Muscle layer of colon (tissue), 2 donors: Measurements from ENCODE around the gene BLOC1S3.

Experiments used
- H3K27ac ChIP-seq: one replicate; pipeline ENCODE4 v1.7.0; 2013; ENCODE audit warnings: low read depth, mild to moderate bottlenecking, low read length, moderate library complexity
- H3K27me3 ChIP-seq, 2 donors: one replicate each; pipeline ENCODE4 v1.7.0; 2013; ENCODE audit warnings: low read length in 2 of 2, mild to moderate bottlenecking in 2 of 2; ENCODE audit not compliant: insufficient read depth in 2 of 2, control insufficient read depth in 1 of 2
- H3K36me3 ChIP-seq: one replicate; pipeline ENCODE4 v1.7.0; 2013; ENCODE audit warnings: mild to moderate bottlenecking, low read length; ENCODE audit not compliant: insufficient read depth
- H3K4me1 ChIP-seq: one replicate; pipeline ENCODE4 v1.7.0; 2013; ENCODE audit warnings: mild to moderate bottlenecking, low read length; ENCODE audit not compliant: insufficient read depth
- H3K4me3 ChIP-seq, 2 donors: one replicate each; pipeline ENCODE4 v1.7.0; 2013; ENCODE audit warnings: low read length in 2 of 2, low read depth in 1 of 2, mild to moderate bottlenecking in 1 of 2, moderate library complexity in 1 of 2
- H3K9ac ChIP-seq: one replicate; pipeline ENCODE4 v1.7.0; 2013; ENCODE audit warnings: low read length
- H3K9me3 ChIP-seq: one replicate; pipeline ENCODE4 v1.7.0; 2013; ENCODE audit warnings: mild to moderate bottlenecking, low read length
- donor health status: abdominal sarcoma.
- donor health status: Adenocarcinoma of cecum.

Gene BLOC1S3

DNA sequence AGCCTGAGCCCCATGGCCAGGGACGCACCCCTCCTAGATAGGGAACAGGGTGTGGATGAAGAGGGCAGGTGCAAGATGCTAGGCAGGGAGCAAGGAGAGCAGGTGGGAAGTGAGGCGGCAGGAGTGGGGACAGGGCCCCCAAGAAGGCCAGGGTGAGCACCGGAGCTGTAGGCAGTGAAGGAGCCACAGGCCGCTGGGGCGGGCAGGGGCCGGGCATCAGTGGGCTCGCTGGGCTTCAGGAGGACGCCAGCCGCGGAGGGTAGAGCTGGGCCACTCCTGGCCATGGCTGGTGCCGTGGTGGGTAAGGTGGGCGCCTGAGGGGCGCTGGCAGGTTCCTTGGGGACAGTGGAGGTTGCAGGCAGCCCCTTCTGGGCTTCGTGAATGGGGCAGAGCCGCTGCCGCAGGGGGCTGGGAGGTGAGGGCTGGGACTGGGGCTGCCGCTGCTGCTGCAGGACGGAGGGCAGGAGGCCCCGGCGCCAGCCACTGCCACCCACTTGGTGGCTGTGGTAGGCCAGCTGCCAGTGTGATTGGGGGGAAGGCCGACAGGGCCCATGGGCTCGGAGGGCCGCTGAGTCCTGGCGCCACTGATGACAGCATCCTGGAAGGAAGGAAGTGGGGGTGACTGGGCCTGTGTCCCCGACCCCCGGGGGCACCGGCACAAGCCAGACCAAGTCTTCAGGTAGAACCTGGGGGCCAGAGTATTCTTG, 19.9 kb upstream of the BLOC1S3 start:
- Histone ChIP-seq H3K4me3 (no peak overlapping the region), H3K27ac (no peak overlapping the region), H3K27me3 (peaks cover 0 to 62% of the 10 kb centered on the region in 2 donors), H3K9ac (no peak overlapping the region), H3K36me3 (no peaks in the 10 kb centered on the region), H3K4me1 (peaks cover 3% of the 10 kb centered on the region), H3K9me3 (no peaks in the 10 kb centered on the region)

DNA sequence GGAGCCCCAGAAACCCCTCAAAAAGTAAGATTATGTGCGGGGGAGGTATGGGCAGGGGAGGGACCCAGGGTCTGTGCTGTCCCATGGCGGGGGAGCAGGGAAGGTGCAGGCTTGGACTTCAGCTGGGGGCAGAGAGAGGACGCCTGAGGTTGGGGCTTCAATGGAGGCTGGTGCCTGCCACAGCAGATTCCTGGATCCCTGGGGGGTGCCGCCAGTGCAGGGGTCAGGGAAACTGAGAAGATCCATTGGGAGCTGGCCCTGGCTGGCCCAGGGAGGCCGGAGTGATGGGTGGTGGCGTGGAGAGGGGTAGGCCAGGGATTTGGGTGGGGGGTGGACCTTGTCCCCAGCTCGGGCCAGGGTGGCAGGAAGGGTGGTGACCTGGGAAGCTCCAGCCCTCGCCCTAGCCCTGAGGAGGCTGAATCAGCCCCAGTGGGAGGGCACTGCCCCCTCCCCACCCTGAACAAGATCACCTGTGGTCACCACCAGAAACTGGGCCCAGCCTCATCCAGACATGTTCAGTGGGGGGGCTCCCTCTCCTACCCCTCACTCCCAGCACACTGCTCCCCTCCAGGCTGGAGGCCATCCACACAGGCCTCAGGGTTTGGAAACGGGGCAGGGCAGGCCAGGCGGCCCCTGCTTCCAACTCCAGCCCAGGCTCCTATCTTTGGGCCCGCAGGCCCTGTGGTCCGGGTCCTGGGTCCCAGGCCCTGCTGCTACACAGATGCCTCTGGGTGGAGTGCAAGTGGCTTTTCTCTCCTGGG, 19.2 kb upstream of the BLOC1S3 start:
- H3K4me3 ChIP-seq = no peak overlapping the region
- H3K9me3 ChIP-seq = no peaks in the 10 kb centered on the region
- H3K9ac ChIP-seq = no peak overlapping the region
- H3K4me1 ChIP-seq = no peaks in the 10 kb centered on the region
- no peaks in the 10 kb centered on the region for H3K36me3 ChIP-seq
- peaks cover 0 to 58% of the 10 kb centered on the region in 2 donors for H3K27me3 ChIP-seq
- H3K27ac ChIP-seq = no peak overlapping the region

DNA sequence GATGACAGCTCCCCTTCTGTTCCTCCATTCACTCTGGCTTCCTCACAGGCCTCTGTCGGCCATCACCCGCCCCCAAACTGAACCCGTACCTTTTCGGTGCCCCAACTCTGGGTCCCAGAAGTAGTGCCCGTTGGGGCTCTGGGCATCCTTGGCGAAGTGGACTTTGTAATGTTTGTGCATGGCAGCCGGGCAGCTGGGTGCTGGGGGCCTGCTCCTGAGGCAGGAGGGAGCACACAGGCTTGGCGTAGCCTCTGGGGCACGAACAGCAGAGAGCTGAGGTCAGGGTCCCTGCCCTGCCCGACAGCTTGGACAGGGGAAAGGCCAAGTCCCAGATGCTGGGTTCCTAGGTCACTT, 18.6 kb upstream of the BLOC1S3 start:
- Histone ChIP-seq H3K9me3 (no peaks in the 10 kb centered on the region), H3K4me3 (no peak overlapping the region), H3K27ac (no peak overlapping the region), H3K9ac (no peak overlapping the region), H3K4me1 (no peaks in the 10 kb centered on the region), H3K36me3 (no peaks in the 10 kb centered on the region), H3K27me3 (peaks cover 0 to 58% of the 10 kb centered on the region in 2 donors)

DNA sequence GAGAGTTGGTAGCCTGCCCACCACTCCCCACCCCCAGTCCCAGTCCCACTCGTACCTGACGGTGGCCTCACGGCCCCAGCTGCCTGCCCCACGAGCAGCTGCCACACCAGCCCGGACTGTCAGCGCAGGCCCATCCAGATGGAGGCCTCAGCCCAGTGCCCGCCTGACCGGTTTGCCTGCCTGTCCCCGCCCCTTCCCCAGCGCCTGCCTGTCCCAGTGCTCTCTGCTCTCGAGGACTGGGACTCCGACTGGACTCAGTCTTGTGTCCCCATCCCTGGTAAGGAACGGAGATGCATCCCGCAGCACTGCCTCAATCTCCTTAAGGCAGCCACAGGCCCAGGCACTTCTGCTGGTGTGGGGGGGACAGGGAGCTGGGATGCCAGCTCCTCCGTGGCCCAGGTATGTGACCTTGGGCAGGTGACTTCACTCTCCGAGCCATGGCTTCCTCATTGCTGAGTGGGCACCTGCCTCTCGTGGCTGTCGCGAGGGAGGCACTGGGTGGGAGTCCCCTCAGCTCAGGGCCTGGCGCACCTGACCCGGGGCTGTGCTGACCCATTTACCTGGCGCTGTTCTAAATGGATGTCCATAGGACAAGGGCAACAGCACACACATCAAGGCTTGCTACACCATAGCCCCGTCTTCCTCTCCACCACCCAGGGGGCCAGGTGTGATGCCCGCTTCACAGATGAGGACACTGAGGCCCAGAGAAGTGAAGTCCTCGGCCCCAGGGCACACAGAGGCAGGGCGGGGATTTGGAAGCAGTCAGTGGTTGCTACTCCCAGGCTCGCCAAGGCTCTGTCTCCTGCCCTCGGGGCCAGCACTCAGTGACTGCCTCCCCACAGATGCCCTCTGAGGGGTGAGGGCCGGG, 17.5 kb upstream of the BLOC1S3 start, which contains the start of gene NKPD1:
Gene NKPD1, minus strand, starts transcription at position 113 of the 868 bp plus-strand sequence. CDS start 832 bp downstream, outside the sequence.
- no peak within 1 kb of the TSS for H3K27ac ChIP-seq

DNA sequence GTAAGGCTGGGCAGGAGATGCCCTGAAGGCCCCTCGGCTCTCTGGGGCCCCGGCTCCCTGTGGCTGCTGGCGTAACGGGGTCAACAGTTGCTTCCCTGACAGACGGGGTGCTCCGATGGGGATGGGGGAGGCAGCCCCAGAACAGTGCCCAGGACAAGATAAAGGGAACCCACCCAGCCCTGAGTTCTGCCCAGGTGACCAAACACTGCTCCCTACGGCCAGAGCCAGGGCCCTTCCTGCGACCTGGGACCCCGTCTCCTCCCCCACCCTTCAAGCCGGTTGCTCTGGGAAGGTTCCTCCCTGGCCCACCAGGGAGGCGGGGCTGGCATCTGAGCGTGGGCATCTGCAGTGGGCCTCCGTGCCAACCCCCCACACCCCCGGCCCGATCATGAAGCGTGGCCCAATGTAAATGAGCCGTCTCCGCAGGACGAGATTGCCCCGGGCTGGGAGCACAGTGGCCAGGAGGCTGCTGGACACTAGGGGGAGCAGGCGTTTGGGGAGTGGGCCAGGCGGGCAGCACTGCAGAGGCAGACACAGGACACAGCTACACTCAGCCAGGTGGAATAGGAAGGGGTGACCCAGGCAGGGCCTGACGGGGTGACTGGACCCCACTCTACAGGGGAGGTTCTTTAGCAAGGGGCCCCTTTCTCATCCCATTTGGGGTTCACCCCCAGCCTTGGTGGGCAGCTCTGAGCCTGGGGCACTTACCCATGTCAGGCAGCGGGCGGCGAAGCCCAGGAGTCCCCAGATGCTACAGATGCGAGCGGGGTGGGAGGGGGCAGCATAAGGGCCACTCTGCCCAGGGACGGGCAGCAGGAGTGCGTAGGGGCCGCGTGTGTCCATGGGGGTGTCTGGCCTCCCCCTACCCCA, 16.6 kb upstream of the BLOC1S3 start:
- peaks cover 0 to 47% of the 10 kb centered on the region in 2 donors for H3K27me3 ChIP-seq
- no peaks in the 10 kb centered on the region for H3K4me1 ChIP-seq
- no peaks in the 10 kb centered on the region for H3K9me3 ChIP-seq
- H3K9ac ChIP-seq = no peak overlapping the region
- no peaks in the 10 kb centered on the region for H3K36me3 ChIP-seq
- no peak overlapping the region for H3K27ac ChIP-seq
- no peak overlapping the region for H3K4me3 ChIP-seq

More for the DNA sequence above, 17.5 kb upstream of the BLOC1S3 start, which contains the start of gene NKPD1:
- Histone ChIP-seq H3K36me3 (no peaks in the 10 kb centered on the region), H3K9ac (no peak within 1 kb of the TSS), H3K4me3 (no peak within 1 kb of the TSS), H3K27me3 (peaks cover 0 to 50% of the 10 kb centered on the region in 2 donors), H3K4me1 (no peaks in the 10 kb centered on the region), H3K9me3 (no peaks in the 10 kb centered on the region)

DNA sequence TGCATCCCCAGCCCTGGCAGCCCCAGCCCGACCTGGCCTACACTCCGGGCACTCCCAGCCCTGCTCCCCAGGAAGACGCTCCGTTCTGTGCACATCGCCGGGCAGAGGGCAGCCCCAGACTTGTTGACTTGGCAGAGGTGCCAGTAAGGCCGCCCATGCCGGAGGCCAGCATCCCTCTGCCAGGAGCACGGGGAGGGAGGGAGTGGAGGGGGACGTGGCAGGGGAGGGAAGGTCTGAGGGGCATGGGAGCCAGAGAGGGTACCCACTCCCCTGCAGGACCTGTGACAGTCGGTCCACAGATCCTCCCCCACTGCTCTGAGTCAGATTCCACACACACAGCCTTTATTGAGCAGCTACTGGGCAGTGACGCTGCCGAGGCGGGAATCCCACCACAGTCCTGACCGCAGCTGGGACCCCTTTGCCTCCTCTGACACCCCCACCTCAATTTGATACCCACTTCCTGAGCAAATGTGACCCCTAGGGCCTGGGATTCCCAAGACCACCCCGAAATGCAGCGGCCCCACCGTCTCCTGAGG, 15.9 kb upstream of the BLOC1S3 start:
- no peak overlapping the region for H3K4me3 ChIP-seq

DNA sequence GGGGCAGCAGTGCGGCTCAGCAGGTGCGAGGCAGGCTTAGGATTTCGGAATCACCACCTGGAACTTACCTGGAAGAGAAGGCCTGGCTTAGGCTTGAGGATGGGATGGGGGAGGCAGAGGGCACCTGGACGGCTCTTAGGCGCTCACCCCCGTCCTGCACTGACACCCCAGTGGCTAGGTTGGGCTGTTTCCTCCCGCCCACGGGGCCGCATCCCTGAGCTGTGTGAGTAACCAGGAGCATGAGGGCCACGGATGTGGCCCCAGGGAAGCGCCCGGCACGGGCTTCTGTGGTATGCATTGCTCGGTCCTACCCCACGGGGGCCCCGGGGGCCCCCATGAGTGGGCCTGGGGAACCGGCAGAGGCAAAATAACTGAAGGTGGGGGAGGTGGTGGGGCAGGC, 15.4 kb upstream of the BLOC1S3 start:
- no peak overlapping the region for H3K27ac ChIP-seq
- H3K4me3 ChIP-seq = no peak overlapping the region
- no peaks in the 10 kb centered on the region for H3K4me1 ChIP-seq

More for the DNA sequence above, 15.9 kb upstream of the BLOC1S3 start:
- Histone ChIP-seq H3K9ac (no peak overlapping the region), H3K9me3 (no peaks in the 10 kb centered on the region), H3K36me3 (no peaks in the 10 kb centered on the region), H3K4me1 (no peaks in the 10 kb centered on the region), H3K27me3 (peaks cover 0 to 47% of the 10 kb centered on the region in 2 donors), H3K27ac (no peak overlapping the region)

DNA sequence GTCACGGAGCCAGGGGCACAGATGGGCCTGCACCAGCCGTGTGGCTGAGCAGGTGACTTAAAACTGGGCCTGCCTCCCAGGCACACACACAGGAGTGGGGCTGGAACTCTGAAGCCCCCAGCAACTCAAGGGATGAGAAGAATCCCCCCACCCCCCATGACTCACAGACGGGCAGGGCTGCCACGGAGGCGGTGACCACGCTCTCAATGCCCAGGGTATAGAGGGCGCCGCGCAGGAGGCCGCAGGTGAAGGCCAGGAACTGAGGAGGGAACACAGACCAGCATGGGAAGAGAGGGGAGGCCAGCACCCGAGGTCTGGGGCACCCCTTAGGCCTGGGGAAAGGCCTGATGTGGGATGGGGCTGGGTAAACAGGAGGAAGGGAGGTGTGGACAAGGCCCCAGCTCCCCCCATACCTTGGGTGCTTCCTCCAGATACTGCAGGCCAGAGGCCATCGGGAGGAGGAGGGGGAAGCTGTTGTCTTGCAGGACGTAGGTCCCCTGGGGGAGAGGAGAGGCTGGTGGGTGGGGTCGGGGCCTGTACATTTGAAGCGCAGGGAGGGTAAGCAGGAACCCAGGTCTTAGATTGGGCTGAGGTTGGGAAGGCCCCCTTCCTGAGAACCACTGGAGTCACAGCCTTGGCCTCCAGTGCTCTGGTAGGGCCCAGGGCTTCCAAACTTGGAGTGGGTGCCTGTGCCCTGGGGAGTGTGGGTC, 14.7 kb upstream of the BLOC1S3 start:
- Histone ChIP-seq H3K27me3 (peaks cover 0 to 36% of the 10 kb centered on the region in 2 donors), H3K9ac (no peak overlapping the region), H3K27ac (no peak overlapping the region), H3K4me3 (no peak overlapping the region), H3K4me1 (no peaks in the 10 kb centered on the region), H3K36me3 (no peaks in the 10 kb centered on the region), H3K9me3 (no peaks in the 10 kb centered on the region)

More for the DNA sequence above, 15.4 kb upstream of the BLOC1S3 start:
- no peak overlapping the region for H3K9ac ChIP-seq
- no peaks in the 10 kb centered on the region for H3K36me3 ChIP-seq
- H3K9me3 ChIP-seq = no peaks in the 10 kb centered on the region
- H3K27me3 ChIP-seq = peaks cover 0 to 43% of the 10 kb centered on the region in 2 donors

DNA sequence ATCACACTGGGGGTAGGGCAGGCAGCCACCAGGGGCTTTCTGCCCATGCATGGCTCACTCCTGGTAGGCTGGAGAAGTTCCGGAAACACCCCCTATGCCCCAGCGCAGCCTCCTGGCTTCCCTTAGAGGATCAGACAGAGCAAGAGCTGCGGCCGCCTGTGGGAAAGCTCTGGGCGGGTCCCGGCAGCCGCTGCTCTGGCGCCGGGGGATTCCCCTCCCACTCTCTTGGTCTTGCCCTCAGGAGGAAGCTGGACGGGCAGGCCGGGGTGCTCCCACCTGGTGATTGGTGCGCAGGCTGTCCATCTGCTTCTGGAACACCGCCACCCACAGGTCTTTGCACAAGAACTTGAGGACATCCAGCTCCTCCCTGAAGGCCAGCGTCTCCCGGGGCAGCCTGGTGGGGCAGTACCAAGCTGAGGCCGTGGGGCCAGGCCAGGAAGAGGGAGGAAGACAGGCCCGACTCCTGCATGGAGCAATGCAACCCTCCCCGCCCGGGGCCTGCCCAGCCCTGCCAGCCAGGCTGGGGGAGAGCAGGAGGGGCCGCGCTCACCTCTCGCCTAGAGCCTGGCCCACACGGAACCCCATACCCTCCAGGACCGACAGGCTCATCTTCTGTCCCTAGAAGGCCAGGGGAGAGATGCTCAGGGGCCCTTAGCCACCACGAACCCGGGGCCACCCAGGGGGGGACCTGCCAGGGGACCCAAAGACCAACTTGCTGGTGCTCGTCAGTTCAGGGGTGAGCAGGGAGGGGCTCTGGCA, 13.8 kb upstream of the BLOC1S3 start:
- Histone ChIP-seq H3K27ac (no peak overlapping the region), H3K36me3 (no peaks in the 10 kb centered on the region), H3K4me3 (no peak overlapping the region), H3K9me3 (no peaks in the 10 kb centered on the region), H3K9ac (no peak overlapping the region), H3K4me1 (no peaks in the 10 kb centered on the region), H3K27me3 (peaks cover 0 to 27% of the 10 kb centered on the region in 2 donors)
